Measurements from ENCODE around the gene NFKBIB. TPM values are rescaled to one million over a fixed set of nuclear protein-coding genes. Genes with fewer than 3 reads are reported as not detected.

Gene NFKBIB
- total RNA-seq, 3 donors from 2014 or later, result 150 to 174 (median 169) TPM

GRCh38 chr19:38905620-38906019 is 5.9 kb downstream of the NFKBIB start:
- no peaks in the 10 kb centered on the region for H3K9me3 Mint-ChIP-seq
- DNase-seq (no peak), ATAC-seq (no peak)
- H3K27me3 Mint-ChIP-seq (ENCODE audit: low read depth), result no peaks in the 10 kb centered on the region
- H3K36me3 Mint-ChIP-seq (ENCODE audit: insufficient read depth), result peaks cover 28% of the 10 kb centered on the region
- H3K4me3 Mint-ChIP-seq, result no peak overlapping the region
- peaks cover 21% of the 10 kb centered on the region for H3K4me1 Mint-ChIP-seq (ENCODE audit: low read depth)

DNA sequence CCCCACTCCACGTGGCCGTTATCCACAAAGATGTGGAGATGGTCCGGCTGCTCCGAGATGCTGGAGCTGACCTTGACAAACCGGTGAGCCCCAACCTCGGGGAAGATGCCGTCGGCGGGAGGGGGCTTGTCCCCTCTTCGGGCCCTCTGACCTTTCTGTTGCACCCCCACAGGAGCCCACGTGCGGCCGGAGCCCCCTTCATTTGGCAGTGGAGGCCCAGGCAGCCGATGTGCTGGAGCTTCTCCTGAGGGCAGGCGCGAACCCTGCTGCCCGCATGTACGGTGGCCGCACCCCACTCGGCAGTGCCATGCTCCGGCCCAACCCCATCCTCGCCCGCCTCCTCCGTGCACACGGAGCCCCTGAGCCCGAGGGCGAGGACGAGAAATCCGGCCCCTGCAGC is 7.5 kb downstream of the NFKBIB start:
- ATAC-seq (no peak), DNase-seq (no peak)
- Mint-ChIP-seq H3K27me3 (ENCODE audit: low read depth) (no peaks in the 10 kb centered on the region), H3K36me3 (ENCODE audit: insufficient read depth) (peaks cover 24% of the 10 kb centered on the region), H3K4me1 (ENCODE audit: low read depth) (peaks cover 10% of the 10 kb centered on the region), H3K9me3 (no peaks in the 10 kb centered on the region), H3K4me3 (no peak overlapping the region)

DNA sequence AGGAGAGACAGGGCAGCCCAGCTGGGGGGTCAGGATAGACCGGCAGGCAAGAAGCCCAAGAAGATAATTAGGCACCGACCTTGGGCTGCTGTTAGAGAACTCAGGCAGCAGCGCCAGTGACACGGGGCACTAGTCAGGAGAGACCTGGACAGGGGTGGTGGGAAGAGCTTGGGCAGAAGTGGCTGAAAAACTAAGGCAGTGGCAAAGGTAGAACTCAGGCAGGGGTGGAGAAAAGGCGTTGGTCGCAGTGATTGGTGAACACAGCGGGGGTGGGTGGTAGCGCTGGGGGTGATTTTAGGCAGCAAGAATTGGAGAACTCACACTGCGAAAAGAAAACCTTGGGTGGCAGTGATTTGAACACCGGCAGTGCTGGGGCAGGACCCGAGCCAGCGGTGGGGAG is 7.9 kb downstream of the NFKBIB start:
- DNase-seq (no peak), ATAC-seq (no peak)
- Mint-ChIP-seq H3K36me3 (ENCODE audit: insufficient read depth) (peaks cover 24% of the 10 kb centered on the region), H3K4me1 (ENCODE audit: low read depth) (peaks cover 13% of the 10 kb centered on the region), H3K4me3 (no peak overlapping the region), H3K9me3 (no peaks in the 10 kb centered on the region), H3K27me3 (ENCODE audit: low read depth) (no peaks in the 10 kb centered on the region)

GRCh38 chr19:38908911-38909310 is 9.1 kb downstream of the NFKBIB start:
- H3K9me3 Mint-ChIP-seq, result no peaks in the 10 kb centered on the region
- no peak for DNase-seq
- H3K4me3 Mint-ChIP-seq, result no peak overlapping the region
- peaks cover 14% of the 10 kb centered on the region for H3K4me1 Mint-ChIP-seq (ENCODE audit: low read depth)
- H3K27me3 Mint-ChIP-seq (ENCODE audit: low read depth), result no peaks in the 10 kb centered on the region
- ATAC-seq, result peak; percentile 12 to 27
- peaks cover 22% of the 10 kb centered on the region for H3K36me3 Mint-ChIP-seq (ENCODE audit: insufficient read depth)

GRCh38 chr19:38910488-38910887 is 10.7 kb downstream of the NFKBIB start:
- no peak for DNase-seq
- peaks cover 20% of the 10 kb centered on the region for H3K36me3 Mint-ChIP-seq (ENCODE audit: insufficient read depth)
- H3K9me3 Mint-ChIP-seq, result no peaks in the 10 kb centered on the region
- H3K4me3 Mint-ChIP-seq, result no peak overlapping the region
- H3K27me3 Mint-ChIP-seq (ENCODE audit: low read depth), result no peaks in the 10 kb centered on the region
- ATAC-seq, result no peak
- H3K4me1 Mint-ChIP-seq (ENCODE audit: low read depth), result peaks cover 11% of the 10 kb centered on the region

DNA sequence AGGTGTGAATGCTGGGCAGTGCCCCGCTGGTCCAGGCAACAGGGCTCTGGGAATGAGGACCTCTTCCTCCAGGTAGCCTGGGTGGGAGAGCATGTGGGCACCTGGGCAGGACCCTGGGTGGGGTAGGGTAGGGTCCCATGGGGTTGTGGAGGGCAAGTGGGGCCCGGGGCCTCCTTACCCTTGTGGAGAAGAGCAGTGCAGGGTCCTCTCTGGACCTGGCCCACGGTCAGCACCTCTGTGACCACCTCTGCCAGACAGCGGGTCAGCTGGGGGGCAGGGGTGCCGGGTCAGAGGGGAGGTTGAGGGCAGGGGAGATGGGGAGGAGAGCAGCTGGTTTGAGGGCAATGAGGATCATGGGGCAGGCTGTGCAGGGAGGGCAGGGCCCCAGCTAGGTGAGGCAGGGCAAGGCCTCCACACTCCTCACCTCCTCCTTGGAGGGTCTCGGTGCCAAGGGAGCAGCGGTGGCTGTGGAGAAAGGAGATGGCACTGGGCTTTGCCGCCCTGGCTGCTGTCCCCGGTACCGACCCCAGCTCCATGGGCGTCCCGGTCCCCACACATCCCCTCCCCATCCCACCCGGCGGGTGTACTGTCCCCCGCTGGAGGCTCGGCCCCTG is 11.7 kb downstream of the NFKBIB start:
- Mint-ChIP-seq H3K36me3 (ENCODE audit: insufficient read depth) (peaks cover 20% of the 10 kb centered on the region), H3K27me3 (ENCODE audit: low read depth) (no peaks in the 10 kb centered on the region), H3K4me3 (no peak overlapping the region), H3K9me3 (no peaks in the 10 kb centered on the region), H3K4me1 (ENCODE audit: low read depth) (peaks cover 11% of the 10 kb centered on the region)
- DNase-seq (no peak), ATAC-seq (peak in 1 of 2 donors; percentile 3)

DNA sequence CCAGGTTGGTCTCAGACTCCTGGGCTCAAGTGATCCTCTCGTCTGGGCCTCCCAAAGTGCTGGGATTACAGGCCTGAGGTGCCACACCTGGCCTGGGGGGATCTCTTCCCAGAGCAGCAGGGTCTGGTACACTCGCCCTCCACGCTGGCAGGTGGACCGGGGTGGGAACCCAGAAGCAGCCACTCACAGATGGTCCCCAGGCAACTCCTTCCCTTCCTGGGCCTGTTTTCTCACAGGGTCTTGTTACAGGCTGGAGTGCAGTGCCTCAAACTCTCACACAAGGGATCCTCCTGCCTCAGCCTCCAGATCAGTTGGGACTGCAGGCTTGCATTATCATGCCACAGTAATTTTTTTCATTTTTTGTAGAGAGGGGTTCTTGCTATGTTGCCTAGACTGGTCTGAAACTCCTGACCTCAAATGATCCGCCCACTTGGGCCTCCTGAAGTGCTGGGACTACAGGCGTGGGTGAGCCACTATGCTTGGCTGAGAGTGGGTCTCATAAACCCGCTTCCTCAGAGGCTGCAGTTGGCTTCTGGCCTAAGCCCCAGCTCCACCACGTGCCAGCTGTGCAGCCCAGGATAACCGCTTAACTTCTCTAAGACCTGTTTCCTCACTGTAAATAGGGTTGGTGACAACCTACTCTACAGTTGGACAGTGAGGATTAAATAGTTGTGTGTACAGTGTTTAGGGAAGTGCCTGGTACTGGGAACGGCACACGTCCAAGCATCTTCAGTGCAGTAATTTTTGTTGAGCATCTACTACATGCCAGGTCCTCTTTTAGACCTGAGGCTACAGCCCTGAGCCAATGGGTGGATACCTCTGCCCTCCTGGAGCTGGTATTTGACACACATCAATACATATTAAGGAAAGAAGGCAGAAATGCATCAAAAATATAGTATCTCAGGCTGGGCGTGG is 13.1 kb downstream of the NFKBIB start:
- ATAC-seq, result no peak
- no peak for DNase-seq
- no peak overlapping the region for H3K4me3 Mint-ChIP-seq

DNA sequence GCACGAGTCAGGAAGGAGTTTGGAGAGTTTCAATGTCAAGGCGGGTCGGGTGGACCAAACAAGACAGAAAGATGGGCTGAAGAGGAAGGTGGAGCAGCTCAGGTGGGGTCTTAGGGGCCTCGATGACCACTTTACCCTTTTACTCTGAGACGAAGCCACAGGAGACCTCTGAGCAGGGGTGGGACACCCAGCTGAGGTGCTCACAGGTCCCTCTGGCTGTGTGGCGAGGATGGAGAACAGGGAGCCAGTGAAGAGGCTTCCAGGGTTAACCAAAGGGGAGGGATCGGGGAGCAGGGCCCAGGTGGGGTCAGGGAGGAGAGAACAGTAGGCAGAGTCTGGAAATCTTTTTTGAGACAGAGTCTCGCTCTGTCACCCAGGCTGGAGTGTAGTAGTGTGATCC is 14.2 kb downstream of the NFKBIB start:
- no peaks in the 10 kb centered on the region for H3K9me3 Mint-ChIP-seq
- H3K27me3 Mint-ChIP-seq (ENCODE audit: low read depth), result no peaks in the 10 kb centered on the region
- peaks cover 8% of the 10 kb centered on the region for H3K36me3 Mint-ChIP-seq (ENCODE audit: insufficient read depth)
- peaks cover 7% of the 10 kb centered on the region for H3K4me1 Mint-ChIP-seq (ENCODE audit: low read depth)
- DNase-seq (no peak), ATAC-seq (no peak)
- H3K4me3 Mint-ChIP-seq, result no peak overlapping the region

More for the DNA sequence above, 13.1 kb downstream of the NFKBIB start:
- no peaks in the 10 kb centered on the region for H3K9me3 Mint-ChIP-seq
- no peaks in the 10 kb centered on the region for H3K27me3 Mint-ChIP-seq (ENCODE audit: low read depth)
- peaks cover 11% of the 10 kb centered on the region for H3K36me3 Mint-ChIP-seq (ENCODE audit: insufficient read depth)
- H3K4me1 Mint-ChIP-seq (ENCODE audit: low read depth), result peaks cover 11% of the 10 kb centered on the region

DNA sequence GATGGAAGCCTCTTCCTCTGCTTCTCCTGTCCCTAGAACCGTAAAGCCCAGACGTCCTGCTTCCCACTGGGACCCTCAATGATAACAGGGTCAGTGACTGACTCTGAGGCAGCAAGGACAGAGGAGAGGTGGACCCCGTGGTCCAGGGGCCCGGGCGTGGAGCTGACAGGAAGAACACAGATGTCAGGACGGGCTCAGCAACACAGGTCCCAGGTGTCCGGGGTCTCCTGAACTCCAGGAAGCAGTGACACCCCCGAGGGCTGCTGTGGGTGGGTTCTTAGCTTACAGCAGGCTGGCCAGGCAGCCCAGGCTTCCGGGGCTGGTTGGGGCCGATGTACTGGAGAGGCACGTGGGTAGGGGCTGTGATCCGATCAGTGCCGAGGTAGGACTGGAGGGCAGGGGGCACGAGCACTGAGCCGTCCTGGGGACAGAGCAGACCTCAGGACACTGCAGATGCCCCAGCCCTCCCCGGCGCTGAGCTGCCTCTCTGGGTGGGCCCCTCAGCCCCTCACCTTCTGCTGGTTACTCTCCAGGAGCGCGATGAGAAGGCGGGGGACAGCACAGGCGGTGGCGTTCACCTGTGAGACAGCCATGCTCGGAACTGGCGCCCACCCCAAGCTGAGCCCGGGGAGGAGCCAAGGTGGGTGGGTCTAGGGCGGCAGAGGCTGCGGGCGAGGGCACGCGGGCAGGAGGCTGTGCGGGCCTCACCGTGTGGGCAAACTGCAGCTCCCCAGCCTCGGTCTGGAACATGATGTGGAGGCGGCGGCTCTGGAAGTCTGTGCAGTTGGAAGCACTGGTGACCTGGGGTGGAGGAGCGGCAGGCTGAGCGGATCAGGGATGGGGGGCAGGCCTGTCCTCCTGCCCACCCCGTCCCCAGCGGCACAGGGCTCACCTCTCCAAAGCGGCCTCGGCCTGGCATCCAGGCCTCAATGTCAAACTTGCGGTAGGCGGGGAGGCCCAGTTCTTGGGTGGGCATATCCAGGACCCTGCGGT is 15.9 kb downstream of the NFKBIB start:
- Mint-ChIP-seq H3K4me3 (no peak overlapping the region), H3K9me3 (no peaks in the 10 kb centered on the region), H3K27me3 (ENCODE audit: low read depth) (no peaks in the 10 kb centered on the region), H3K4me1 (ENCODE audit: low read depth) (peaks cover 7% of the 10 kb centered on the region), H3K36me3 (ENCODE audit: insufficient read depth) (peaks cover 8% of the 10 kb centered on the region)
- DNase-seq (no peak), ATAC-seq (no peak)

DNA sequence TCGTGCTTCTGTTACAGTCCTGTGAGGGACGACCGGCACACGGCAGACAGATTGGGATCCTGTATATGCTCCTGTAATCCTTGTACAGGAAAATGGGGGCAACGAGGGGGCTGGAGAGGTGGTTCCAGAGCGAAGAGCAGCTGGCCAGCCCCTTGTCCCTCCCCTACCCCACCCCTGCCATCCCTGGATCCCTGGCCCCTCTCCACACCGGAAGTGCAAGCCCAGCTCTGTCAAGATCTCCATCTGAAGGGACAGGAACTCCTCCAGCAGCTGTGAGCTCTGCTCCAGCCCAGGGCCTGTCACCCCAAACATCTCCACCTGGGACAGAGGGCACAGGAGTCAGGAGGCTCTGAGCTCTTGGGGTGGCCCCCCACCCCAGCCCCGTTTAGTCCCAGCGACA is 17.7 kb downstream of the NFKBIB start:
- H3K9me3 Mint-ChIP-seq, result no peaks in the 10 kb centered on the region

DNA sequence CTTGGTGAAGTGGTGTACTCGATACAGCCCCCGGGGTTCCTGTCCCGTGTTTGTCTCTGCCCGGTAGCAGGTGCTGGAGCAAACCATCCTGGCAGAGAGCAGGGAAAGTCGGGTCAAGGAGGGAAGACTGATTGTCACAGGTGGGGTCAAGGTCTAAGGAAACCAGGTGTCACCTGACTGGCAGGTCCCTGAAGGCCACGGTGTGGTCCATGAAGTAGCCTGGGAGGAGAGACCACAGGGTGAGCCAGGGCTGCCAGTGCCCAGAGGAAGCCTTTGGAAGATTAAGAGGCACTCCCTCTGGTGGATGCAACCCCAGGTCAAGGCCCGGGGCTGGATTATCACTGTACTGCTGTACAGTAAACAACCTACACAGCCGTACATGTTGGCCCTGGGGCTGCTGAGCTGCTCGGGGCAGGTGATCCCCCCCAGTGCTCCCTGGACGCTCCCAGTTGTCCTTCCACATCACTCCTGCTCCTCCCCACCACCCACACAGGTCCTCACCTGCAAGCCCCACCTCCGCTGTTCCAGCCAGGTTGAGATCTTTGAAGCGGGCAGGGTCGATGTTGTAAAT is 18.2 kb downstream of the NFKBIB start:
- Mint-ChIP-seq H3K4me3 (no peak overlapping the region), H3K4me1 (ENCODE audit: low read depth) (no peaks in the 10 kb centered on the region), H3K36me3 (ENCODE audit: insufficient read depth) (peaks cover 19% of the 10 kb centered on the region), H3K27me3 (ENCODE audit: low read depth) (no peaks in the 10 kb centered on the region), H3K9me3 (no peaks in the 10 kb centered on the region)
- no peak for DNase-seq
- no peak for ATAC-seq

More for the DNA sequence above, 17.7 kb downstream of the NFKBIB start:
- no peak for DNase-seq
- no peak for ATAC-seq
- Mint-ChIP-seq H3K4me1 (ENCODE audit: low read depth) (peaks cover 5% of the 10 kb centered on the region), H3K4me3 (no peak overlapping the region), H3K27me3 (ENCODE audit: low read depth) (no peaks in the 10 kb centered on the region), H3K36me3 (ENCODE audit: insufficient read depth) (peaks cover 18% of the 10 kb centered on the region)

DNA sequence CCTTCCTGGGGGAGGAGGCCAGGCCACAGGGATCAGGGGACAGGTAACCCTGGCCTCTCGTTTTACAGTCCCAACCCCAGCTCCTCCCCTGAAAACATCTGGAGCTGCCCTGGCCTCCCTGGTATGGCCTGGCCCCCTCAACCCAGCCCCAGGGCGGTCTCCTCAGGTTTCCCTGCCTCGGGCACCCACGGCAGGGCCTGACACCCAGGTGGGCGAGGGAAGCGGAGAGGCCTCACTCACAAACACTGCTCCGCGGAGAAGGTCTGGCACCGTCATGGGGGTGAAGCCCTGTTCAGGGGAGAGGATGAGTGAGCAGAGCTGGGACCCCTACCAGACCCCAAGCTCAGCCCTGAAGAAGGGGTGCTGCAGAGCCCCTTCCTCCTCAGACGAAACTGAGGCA is 18.8 kb downstream of the NFKBIB start:
- Mint-ChIP-seq H3K27me3 (ENCODE audit: low read depth) (no peaks in the 10 kb centered on the region), H3K4me1 (ENCODE audit: low read depth) (no peaks in the 10 kb centered on the region), H3K9me3 (no peaks in the 10 kb centered on the region), H3K36me3 (ENCODE audit: insufficient read depth) (peaks cover 19% of the 10 kb centered on the region), H3K4me3 (no peak overlapping the region)
- ATAC-seq (no peak), DNase-seq (no peak)

- DNase-seq (no peak), ATAC-seq (no peak)
- no peak overlapping the region for H3K4me3 Mint-ChIP-seq
- H3K4me1 Mint-ChIP-seq (ENCODE audit: low read depth), result peaks cover 1% of the 10 kb centered on the region
- H3K27me3 Mint-ChIP-seq (ENCODE audit: low read depth), result no peaks in the 10 kb centered on the region
- H3K36me3 Mint-ChIP-seq (ENCODE audit: insufficient read depth), result peaks cover 23% of the 10 kb centered on the region
- no peaks in the 10 kb centered on the region for H3K9me3 Mint-ChIP-seq
These were observed 20.2 kb downstream of the NFKBIB start for GRCh38 chr19:38919837-38920601.

All from activated T-cell treated with anti-CD3 and anti-CD28 coated beads, Interleukin-2, amount 50 U/mL, for 4 hours (primary cell).